ENCODE results near the gene PTPN1.
A peak's percentile ranks its signal among the peaks of the same experiment; 100 is the strongest.

The PTPN1 gene

GRCh38 chr20:50482396-50482981, 27.7 kb upstream of the PTPN1 start:
- Histone ChIP-seq H3K4me2 (ENCODE audit: low read length) (0 out of 2 replicates have a peak overlapping the region, but pooled peaks have one; percentile 10), H3K4me3 (ENCODE audit: low read length) (no peak overlapping the region)

GRCh38 chr20:50484271-50484976, 25.8 kb upstream of the PTPN1 start:
- Histone ChIP-seq H3K27ac (ENCODE audit: low read depth, low read length) (no peak overlapping the region), H4K20me1 (ENCODE audit: control insufficient read depth, insufficient read depth, low read depth, low read length) (no peaks in the 10 kb centered on the region), H3K36me3 (ENCODE audit: control insufficient read depth, low read length) (no peaks in the 10 kb centered on the region), H3K4me2 (ENCODE audit: low read length) (peak overlapping the region; percentile 75), H3F3A (ENCODE audit: control insufficient read depth, insufficient read depth) (no peaks in the 10 kb centered on the region), H3K4me1 (ENCODE audit: control insufficient read depth, low read length) (peaks cover 39% of the 10 kb centered on the region), H3K9me2 (replicated peaks; ENCODE audit: control insufficient read depth, low read length) (no peaks in the 10 kb centered on the region), H3K79me2 (ENCODE audit: control insufficient read depth, low read length) (no peaks in the 10 kb centered on the region), H3K9me3 (ENCODE audit: control insufficient read depth, insufficient read depth, low read length) (no peaks in the 10 kb centered on the region), H3K27me3 (ENCODE audit: control insufficient read depth, low read length) (no peaks in the 10 kb centered on the region), H3K4me3 (ENCODE audit: low read length) (peak overlapping the region; percentile 67)
- TF ChIP-seq EZH2phosphoT487 (IDR thresholded peaks at IDR 0.05; ENCODE audit: borderline replicate concordance, low read length) = no peak

More at GRCh38 chr20:50482396-50482981, 27.7 kb upstream of the PTPN1 start:
- Histone ChIP-seq H4K20me1 (ENCODE audit: control insufficient read depth, insufficient read depth, low read depth, low read length) (no peaks in the 10 kb centered on the region), H3K27ac (ENCODE audit: low read depth, low read length) (no peak overlapping the region), H3K9me2 (replicated peaks; ENCODE audit: control insufficient read depth, low read length) (no peaks in the 10 kb centered on the region), H3K79me2 (ENCODE audit: control insufficient read depth, low read length) (no peaks in the 10 kb centered on the region), H3K36me3 (ENCODE audit: control insufficient read depth, low read length) (no peaks in the 10 kb centered on the region), H3K9me3 (ENCODE audit: control insufficient read depth, insufficient read depth, low read length) (no peaks in the 10 kb centered on the region), H3K27me3 (ENCODE audit: control insufficient read depth, low read length) (no peaks in the 10 kb centered on the region), H3F3A (ENCODE audit: control insufficient read depth, insufficient read depth) (no peaks in the 10 kb centered on the region), H3K4me1 (ENCODE audit: control insufficient read depth, low read length) (peaks cover 27% of the 10 kb centered on the region)
- TF ChIP-seq EZH2phosphoT487 (IDR thresholded peaks at IDR 0.05; ENCODE audit: borderline replicate concordance, low read length) = no peak
- no peak for TF ChIP-seq CTCF (IDR thresholded peaks at IDR 0.05; ENCODE audit: low read depth, low read length, poor library complexity, severe bottlenecking)

- Histone ChIP-seq H3K36me3 (ENCODE audit: control insufficient read depth, low read length) (no peaks in the 10 kb centered on the region), H3K27me3 (ENCODE audit: control insufficient read depth, low read length) (peaks cover 5% of the 10 kb centered on the region; the same call in 1 of the 2 replicates), H3F3A (ENCODE audit: control insufficient read depth, insufficient read depth) (no peaks in the 10 kb centered on the region), H3K4me1 (ENCODE audit: control insufficient read depth, low read length) (peaks cover 39% of the 10 kb centered on the region), H3K4me3 (ENCODE audit: low read length) (no peak overlapping the region), H4K20me1 (ENCODE audit: control insufficient read depth, insufficient read depth, low read depth, low read length) (no peaks in the 10 kb centered on the region), H3K9me3 (ENCODE audit: control insufficient read depth, insufficient read depth, low read length) (no peaks in the 10 kb centered on the region), H3K9me2 (replicated peaks; ENCODE audit: control insufficient read depth, low read length) (no peaks in the 10 kb centered on the region), H3K27ac (ENCODE audit: low read depth, low read length) (no peak overlapping the region), H3K4me2 (ENCODE audit: low read length) (no peak overlapping the region), H3K79me2 (ENCODE audit: control insufficient read depth, low read length) (no peaks in the 10 kb centered on the region)
- no peak for TF ChIP-seq CTCF (IDR thresholded peaks at IDR 0.05; ENCODE audit: low read depth, low read length, poor library complexity, severe bottlenecking)
- no peak for TF ChIP-seq EZH2phosphoT487 (IDR thresholded peaks at IDR 0.05; ENCODE audit: borderline replicate concordance, low read length)
Measured at GRCh38 chr20:50487397-50487796, 22.8 kb upstream of the PTPN1 start.

GRCh38 chr20:50488236-50488806, 21.9 kb upstream of the PTPN1 start:
- Histone ChIP-seq H3K27me3 (ENCODE audit: control insufficient read depth, low read length) (peaks cover 9% of the 10 kb centered on the region), H3K36me3 (ENCODE audit: control insufficient read depth, low read length) (no peaks in the 10 kb centered on the region), H3K4me3 (ENCODE audit: low read length) (0 out of 2 replicates have a peak overlapping the region, but pooled peaks have one; percentile 2), H3K4me1 (ENCODE audit: control insufficient read depth, low read length) (peaks cover 31% of the 10 kb centered on the region), H3K9me3 (ENCODE audit: control insufficient read depth, insufficient read depth, low read length) (no peaks in the 10 kb centered on the region), H3K79me2 (ENCODE audit: control insufficient read depth, low read length) (no peaks in the 10 kb centered on the region), H4K20me1 (ENCODE audit: control insufficient read depth, insufficient read depth, low read depth, low read length) (no peaks in the 10 kb centered on the region), H3K27ac (ENCODE audit: low read depth, low read length) (no peak overlapping the region), H3F3A (ENCODE audit: control insufficient read depth, insufficient read depth) (no peaks in the 10 kb centered on the region), H3K4me2 (ENCODE audit: low read length) (peak overlapping the region; percentile 18), H3K9me2 (replicated peaks; ENCODE audit: control insufficient read depth, low read length) (no peaks in the 10 kb centered on the region)
- TF ChIP-seq EZH2phosphoT487 (IDR thresholded peaks at IDR 0.05; ENCODE audit: borderline replicate concordance, low read length) (no peak), CTCF (IDR thresholded peaks at IDR 0.05; ENCODE audit: low read depth, low read length, poor library complexity, severe bottlenecking) (no peak)

All from DOHH2 (cell line).